Measurements from ENCODE around the gene TMEM143. TPM values are rescaled to one million over a fixed set of nuclear protein-coding genes. Genes with fewer than 3 reads are reported as not detected.

TMEM143 gene
- polyA plus RNA-seq, 3 donors: 1.7 to 11.9 (median 2.1) TPM

- H3K9ac ChIP-seq (ENCODE audit: insufficient read depth, low read length, poor library complexity, severe bottlenecking): no peak overlapping the region
- H3K27me3 Mint-ChIP-seq (ENCODE audit: low read depth in 3 of 3): peaks cover 0 to 7% (median 4%) of the 10 kb centered on the region in 3 donors
- peaks cover 19 to 30% of the 10 kb centered on the region in 2 donors for H3K36me3 Mint-ChIP-seq
- H3K4me3 Mint-ChIP-seq: no peak overlapping the region
- H3K79me2 ChIP-seq (ENCODE audit: insufficient read depth, low read length): no peaks in the 10 kb centered on the region
- H3K4me3 ChIP-seq (replicated peaks in 1 of 3; ENCODE audit: low read depth in 2 of 3, low read length in 3 of 3): no peak overlapping the region
- H3K4me2 ChIP-seq (replicated peaks; ENCODE audit: extremely low read depth, low read length, poor library complexity, severe bottlenecking): no peak overlapping the region
- H3K27me3 ChIP-seq (ENCODE audit: control insufficient read depth in 2 of 2, insufficient read depth in 2 of 2, low read length in 2 of 2): no peaks in the 10 kb centered on the region
- peaks cover 0 to 5% of the 10 kb centered on the region in 2 donors for H3K4me1 ChIP-seq (ENCODE audit: control insufficient read depth in 1 of 2, insufficient read depth in 2 of 2, low read length in 2 of 2)
- DNase-seq: no peak
- 80% methylated on average over 9 of the region's 10 CpGs for WGBS (ENCODE audit: insufficient coverage)
- intact Hi-C loops (cut with micrococcal nuclease): no loop called here
- H3K4me1 Mint-ChIP-seq: peaks cover 10% of the 10 kb centered on the region
- peaks cover 13 to 24% of the 10 kb centered on the region in 2 donors for H3K36me3 ChIP-seq (replicated peaks in 1 of 2; ENCODE audit: control insufficient read depth in 1 of 2, insufficient read depth in 2 of 2, low read length in 2 of 2)
- H3K27ac ChIP-seq (ENCODE audit: low read depth in 1 of 2, low read length in 2 of 2): no peak overlapping the region
- H4K20me1 ChIP-seq (ENCODE audit: insufficient read depth, low read length): no peaks in the 10 kb centered on the region
- H2AFZ ChIP-seq (ENCODE audit: insufficient read depth, low read depth, low read length, poor library complexity, severe bottlenecking): no peak overlapping the region
- no peaks in the 10 kb centered on the region for H3K9me3 ChIP-seq (replicated peaks in 1 of 2; ENCODE audit: control insufficient read depth in 1 of 2, insufficient read depth in 1 of 2, low read length in 2 of 2)
- no peak for TF ChIP-seq CTCF (IDR thresholded peaks at IDR 0.05)
- peak overlapping the region in 4 of 7 donors; percentile 30 to 72 (median 44) for H3K27ac Mint-ChIP-seq
- H3K9me3 Mint-ChIP-seq: peaks cover 0 to 2% (median 0%) of the 10 kb centered on the region in 7 donors
Observed at GRCh38 chr19:48378194-48378570, 14.4 kb upstream of the TMEM143 start.

DNA sequence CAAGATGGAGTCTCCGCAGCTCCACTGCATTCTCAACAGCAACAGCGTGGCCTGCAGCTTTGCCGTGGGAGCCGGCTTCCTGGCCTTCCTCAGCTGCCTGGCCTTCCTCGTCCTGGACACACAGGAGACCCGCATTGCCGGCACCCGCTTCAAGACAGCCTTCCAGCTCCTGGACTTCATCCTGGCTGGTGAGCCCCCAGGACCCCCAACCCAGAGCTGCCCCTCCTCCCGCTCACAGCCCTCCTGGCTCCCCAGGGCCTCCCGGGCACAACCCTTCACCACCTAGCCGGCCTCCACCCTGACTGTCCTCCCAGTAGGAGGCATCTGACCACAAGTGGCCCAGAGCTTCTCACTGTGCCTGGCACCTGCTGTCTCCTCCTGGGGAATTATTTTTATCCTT lies 9.8 kb upstream of the TMEM143 start:
- Histone ChIP-seq H3K9me3 (replicated peaks in 1 of 2; ENCODE audit: control insufficient read depth in 1 of 2, insufficient read depth in 1 of 2, low read length in 2 of 2) (no peaks in the 10 kb centered on the region), H3K4me2 (replicated peaks; ENCODE audit: extremely low read depth, low read length, poor library complexity, severe bottlenecking) (no peak overlapping the region), H4K20me1 (ENCODE audit: insufficient read depth, low read length) (no peaks in the 10 kb centered on the region), H3K9ac (ENCODE audit: insufficient read depth, low read length, poor library complexity, severe bottlenecking) (no peak overlapping the region), H2AFZ (ENCODE audit: insufficient read depth, low read depth, low read length, poor library complexity, severe bottlenecking) (no peak overlapping the region), H3K79me2 (ENCODE audit: insufficient read depth, low read length) (no peaks in the 10 kb centered on the region), H3K27ac (ENCODE audit: low read depth in 1 of 2, low read length in 2 of 2) (no peak overlapping the region), H3K27me3 (ENCODE audit: control insufficient read depth in 2 of 2, insufficient read depth in 2 of 2, low read length in 2 of 2) (no peaks in the 10 kb centered on the region), H3K4me3 (replicated peaks in 1 of 3; ENCODE audit: low read depth in 2 of 3, low read length in 3 of 3) (no peak overlapping the region), H3K36me3 (replicated peaks in 1 of 2; ENCODE audit: control insufficient read depth in 1 of 2, insufficient read depth in 2 of 2, low read length in 2 of 2) (no peaks in the 10 kb centered on the region), H3K4me1 (ENCODE audit: control insufficient read depth in 1 of 2, insufficient read depth in 2 of 2, low read length in 2 of 2) (peaks cover 0 to 5% of the 10 kb centered on the region in 2 donors)
- no peak for DNase-seq
- no peak for TF ChIP-seq CTCF (IDR thresholded peaks at IDR 0.05)
- peaks cover 1 to 12% (median 7%) of the 10 kb centered on the region in 3 donors for H3K27me3 Mint-ChIP-seq (ENCODE audit: low read depth in 3 of 3)
- intact Hi-C loops (cut with micrococcal nuclease): no loop called here
- 95% methylated on average over 10 of the region's 11 CpGs for WGBS (ENCODE audit: insufficient coverage)
- H3K36me3 Mint-ChIP-seq: no peaks in the 10 kb centered on the region
- H3K9me3 Mint-ChIP-seq: no peaks in the 10 kb centered on the region
- H3K4me1 Mint-ChIP-seq: peaks cover 10% of the 10 kb centered on the region
- H3K27ac Mint-ChIP-seq: peak overlapping the region in 1 of 7 donors; percentile 46
- H3K4me3 Mint-ChIP-seq: no peak overlapping the region

Data from CD14-positive monocyte (primary cell).